ENCODE data around the gene MARCO. TPM values are rescaled to one million over a fixed set of nuclear protein-coding genes. Genes with fewer than 3 reads are reported as not detected.
"Not testable (repeated sequence)": the region's sequence is repeated elsewhere in the genome, so short reads cannot be mapped to it uniquely, and the experiment has no call there.

The MARCO gene
- total RNA-seq, 2 donors from 2014 or later: 0.57 TPM; not detected in 1

- TF ChIP-seq POLR2A (IDR thresholded peaks at IDR 0.05): no peak
- peak in 3 of 4 experiments; percentile 21 to 45 (median 39) for TF ChIP-seq CTCF (IDR thresholded peaks at IDR 0.05)
- 68% methylated on average over 13 of the region's 13 CpGs for WGBS
- intact Hi-C loops (cut with DNase I): no loop called here
- Histone ChIP-seq H3K36me3 (no peaks in the 10 kb centered on the region), H3K27me3 (replicated peaks; ENCODE audit: insufficient read depth) (no peaks in the 10 kb centered on the region), H3K4me1 (replicated peaks) (no peaks in the 10 kb centered on the region), H3K9me3 (no peaks in the 10 kb centered on the region), H3K4me3 (no peak overlapping the region), H3K27ac (no peak overlapping the region)
- peak; percentile 24 for DNase-seq (ENCODE audit: low spot score)
Observed at GRCh38 chr2:119028327-119029174, 86.6 kb downstream of the MARCO start.

GRCh38 chr2:119029297-119029696 is 87.3 kb downstream of the MARCO start:
- 37% methylated on average over 5 of the region's 5 CpGs for WGBS
- Histone ChIP-seq H3K36me3 (no peaks in the 10 kb centered on the region), H3K4me3 (no peak overlapping the region), H3K27me3 (replicated peaks; ENCODE audit: insufficient read depth) (no peaks in the 10 kb centered on the region), H3K9me3 (no peaks in the 10 kb centered on the region), H3K27ac (no peak overlapping the region), H3K4me1 (replicated peaks) (no peaks in the 10 kb centered on the region)
- TF ChIP-seq CTCF (IDR thresholded peaks at IDR 0.05) (no peak), POLR2AphosphoS5 (IDR thresholded peaks at IDR 0.05) (no peak), POLR2A (IDR thresholded peaks at IDR 0.05) (no peak)
- DNase-seq (ENCODE audit: low spot score): no peak
- intact Hi-C loops (cut with DNase I): no loop called here

- H3K4me3 ChIP-seq; H3K36me3 ChIP-seq; H3K27ac ChIP-seq; DNase-seq (ENCODE audit: low spot score); H3K9me3 ChIP-seq; intact Hi-C loops (cut with DNase I); H3K4me1 ChIP-seq (replicated peaks); H3K27me3 ChIP-seq (replicated peaks; ENCODE audit: insufficient read depth): not testable (repeated sequence)
- WGBS: 83% methylated on average over 5 of the region's 5 CpGs
Observed at GRCh38 chr2:119037922-119038321, 95.9 kb downstream of the MARCO start.

GRCh38 chr2:119040730-119041129 is 98.7 kb downstream of the MARCO start:
- peaks cover 4% of the 10 kb centered on the region for H3K27me3 ChIP-seq (replicated peaks; ENCODE audit: insufficient read depth)

More at GRCh38 chr2:119040730-119041129, 98.7 kb downstream of the MARCO start:
- no peak overlapping the region for H3K27ac ChIP-seq
- no peaks in the 10 kb centered on the region for H3K36me3 ChIP-seq
- no peaks in the 10 kb centered on the region for H3K4me1 ChIP-seq (replicated peaks)
- no peak for DNase-seq (ENCODE audit: low spot score)
- H3K4me3 ChIP-seq: no peak overlapping the region
- intact Hi-C loops (cut with DNase I): no loop called here
- TF ChIP-seq POLR2AphosphoS5 (IDR thresholded peaks at IDR 0.05): no peak
- TF ChIP-seq POLR2A (IDR thresholded peaks at IDR 0.05): no peak
- no peak for TF ChIP-seq CTCF (IDR thresholded peaks at IDR 0.05)
- 76% methylated on average over 11 of the region's 11 CpGs for WGBS
- H3K9me3 ChIP-seq: no peaks in the 10 kb centered on the region

Other genes starting within 250 kb of the MARCO start
- gene EN1, start 94.5 kb upstream of the MARCO start, total RNA-seq: under 1 TPM in 1 of 2 donors, not detected in 1; 0.09 TPM
- gene C1QL2, start 216.6 kb downstream of the MARCO start, total RNA-seq: 1 to 10 TPM in 1 of 2 donors, under 1 TPM in 1; 0.23 to 1.4 TPM

All from prostate gland (tissue), 2 donors.